ENCODE results near the gene DUXA.
"Not testable (repeated sequence)": the region's sequence is repeated elsewhere in the genome, so short reads cannot be mapped to it uniquely, and the experiment has no call there.

DNA sequence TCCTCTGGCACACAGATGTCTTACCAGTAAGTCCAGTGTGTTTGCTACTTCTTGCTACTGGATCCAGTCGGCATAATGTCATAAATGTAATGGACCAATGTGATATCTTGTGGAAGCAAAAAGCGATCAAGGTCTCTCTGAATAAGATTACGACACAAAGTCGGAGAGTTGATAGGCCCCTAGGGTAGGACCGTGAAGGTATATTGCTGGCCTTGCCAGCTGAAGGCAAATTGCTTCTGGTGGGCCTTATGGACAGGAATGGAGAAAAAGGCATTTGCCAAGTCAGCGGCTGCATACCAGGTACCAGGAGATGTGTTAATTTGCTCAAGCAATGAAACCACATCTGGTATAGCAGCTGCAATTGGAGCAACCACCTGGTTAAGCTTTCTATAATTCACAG is 30.6 kb upstream of the DUXA start:
- not testable (repeated sequence) for TF ChIP-seq POLR2A (IDR thresholded peaks at IDR 0.05; ENCODE audit: extremely low read depth, insufficient read length)
- TF ChIP-seq, protein P1, sequence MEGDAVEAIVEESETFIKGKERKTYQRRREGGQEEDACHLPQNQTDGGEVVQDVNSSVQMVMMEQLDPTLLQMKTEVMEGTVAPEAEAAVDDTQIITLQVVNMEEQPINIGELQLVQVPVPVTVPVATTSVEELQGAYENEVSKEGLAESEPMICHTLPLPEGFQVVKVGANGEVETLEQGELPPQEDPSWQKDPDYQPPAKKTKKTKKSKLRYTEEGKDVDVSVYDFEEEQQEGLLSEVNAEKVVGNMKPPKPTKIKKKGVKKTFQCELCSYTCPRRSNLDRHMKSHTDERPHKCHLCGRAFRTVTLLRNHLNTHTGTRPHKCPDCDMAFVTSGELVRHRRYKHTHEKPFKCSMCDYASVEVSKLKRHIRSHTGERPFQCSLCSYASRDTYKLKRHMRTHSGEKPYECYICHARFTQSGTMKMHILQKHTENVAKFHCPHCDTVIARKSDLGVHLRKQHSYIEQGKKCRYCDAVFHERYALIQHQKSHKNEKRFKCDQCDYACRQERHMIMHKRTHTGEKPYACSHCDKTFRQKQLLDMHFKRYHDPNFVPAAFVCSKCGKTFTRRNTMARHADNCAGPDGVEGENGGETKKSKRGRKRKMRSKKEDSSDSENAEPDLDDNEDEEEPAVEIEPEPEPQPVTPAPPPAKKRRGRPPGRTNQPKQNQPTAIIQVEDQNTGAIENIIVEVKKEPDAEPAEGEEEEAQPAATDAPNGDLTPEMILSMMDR (IDR thresholded peaks at IDR 0.05; ENCODE audit: low read depth, low read length) = not testable (repeated sequence)
